ENCODE measurements around the gene PLEKHA8.

DNA sequence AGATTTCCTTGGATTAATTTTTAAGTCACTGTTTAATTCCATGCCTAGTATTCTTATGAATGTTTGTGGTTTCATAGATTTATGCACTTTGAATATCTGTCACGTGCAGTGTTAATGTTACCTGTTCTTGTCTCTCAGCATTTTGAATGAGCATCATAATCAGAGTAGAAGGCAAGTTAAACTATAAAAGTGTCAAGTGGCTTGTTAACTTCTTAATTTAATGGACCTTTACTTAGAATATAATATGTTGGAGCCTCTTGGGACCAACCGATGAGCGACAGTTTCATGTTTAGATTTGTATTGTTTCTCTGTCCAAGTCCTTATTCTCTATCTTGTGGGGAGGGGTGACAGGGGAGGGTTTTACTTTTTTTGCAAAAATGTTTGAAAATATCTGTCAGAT, 56.0 kb downstream of the PLEKHA8 start:
- TF ChIP-seq POLR2A (IDR thresholded peaks at IDR 0.05; ENCODE audit: low read length) (no peak), GATA1 (IDR thresholded peaks at IDR 0.05; ENCODE audit: low read depth, low read length) (no peak)
